ENCODE measurements around the gene CD99L2. TPM values are rescaled to one million over a fixed set of nuclear protein-coding genes. Genes with fewer than 3 reads are reported as not detected.

CD99L2 gene
- total RNA-seq, 1 experiment from 2014 or later, result 7.3 TPM

DNA sequence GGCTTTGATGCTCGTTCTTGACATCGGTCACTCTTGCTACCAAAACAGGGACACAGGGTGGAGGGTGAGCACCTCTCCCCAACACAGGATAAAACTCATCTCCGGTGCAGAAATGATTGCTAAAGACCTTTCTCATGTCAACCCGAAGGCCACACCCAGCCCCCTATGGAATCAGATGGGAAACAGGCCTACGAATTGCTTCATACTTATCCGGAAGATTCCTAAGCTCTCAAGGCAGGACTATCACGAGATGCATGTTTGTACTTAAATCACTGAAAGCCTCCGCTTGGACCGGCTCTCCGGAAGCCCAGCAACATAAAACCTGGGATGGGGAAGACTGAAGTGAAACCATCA, 130.4 kb downstream of the CD99L2 start:
- TF ChIP-seq, protein P1, sequence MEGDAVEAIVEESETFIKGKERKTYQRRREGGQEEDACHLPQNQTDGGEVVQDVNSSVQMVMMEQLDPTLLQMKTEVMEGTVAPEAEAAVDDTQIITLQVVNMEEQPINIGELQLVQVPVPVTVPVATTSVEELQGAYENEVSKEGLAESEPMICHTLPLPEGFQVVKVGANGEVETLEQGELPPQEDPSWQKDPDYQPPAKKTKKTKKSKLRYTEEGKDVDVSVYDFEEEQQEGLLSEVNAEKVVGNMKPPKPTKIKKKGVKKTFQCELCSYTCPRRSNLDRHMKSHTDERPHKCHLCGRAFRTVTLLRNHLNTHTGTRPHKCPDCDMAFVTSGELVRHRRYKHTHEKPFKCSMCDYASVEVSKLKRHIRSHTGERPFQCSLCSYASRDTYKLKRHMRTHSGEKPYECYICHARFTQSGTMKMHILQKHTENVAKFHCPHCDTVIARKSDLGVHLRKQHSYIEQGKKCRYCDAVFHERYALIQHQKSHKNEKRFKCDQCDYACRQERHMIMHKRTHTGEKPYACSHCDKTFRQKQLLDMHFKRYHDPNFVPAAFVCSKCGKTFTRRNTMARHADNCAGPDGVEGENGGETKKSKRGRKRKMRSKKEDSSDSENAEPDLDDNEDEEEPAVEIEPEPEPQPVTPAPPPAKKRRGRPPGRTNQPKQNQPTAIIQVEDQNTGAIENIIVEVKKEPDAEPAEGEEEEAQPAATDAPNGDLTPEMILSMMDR (conservative IDR thresholded peaks at IDR 0.05), result no peak
- no peak overlapping the region for H4K91ac ChIP-seq (ENCODE audit: insufficient read length, low read depth, low read length)
- H3K36me3 Mint-ChIP-seq (ENCODE audit: insufficient read depth in 1 of 3, low read depth in 3 of 3), result peaks cover 2 to 29% (median 8%) of the 10 kb centered on the region in 3 experiments; a peak in 6 of 7 replicates
- H3K27me3 ChIP-seq (ENCODE audit: insufficient read depth, low read length), result no peaks in the 10 kb centered on the region
- no peak overlapping the region for H3K56ac ChIP-seq (ENCODE audit: insufficient read length, low read depth, low read length)
- H3K4me1 Mint-ChIP-seq, result peaks cover 13 to 29% of the 10 kb centered on the region in 2 experiments
- no peaks in the 10 kb centered on the region for H3K79me2 ChIP-seq (ENCODE audit: insufficient read depth, low read length)
- H3K4me1 ChIP-seq (ENCODE audit: insufficient read depth, low read length), result peaks cover 4% of the 10 kb centered on the region; the same call in 1 of the 2 replicates
- H3K9me3 Mint-ChIP-seq, result peaks cover 46 to 61% of the 10 kb centered on the region in 2 experiments
- no peak overlapping the region for H3K4me2 ChIP-seq (ENCODE audit: insufficient read depth, insufficient read length, low read length)
- H3K27ac ChIP-seq (ENCODE audit: insufficient read length, low read depth, low read length), result no peak overlapping the region
- H2BK15ac ChIP-seq (ENCODE audit: low read depth, low read length), result no peak overlapping the region
- H2AK5ac ChIP-seq (ENCODE audit: insufficient read length, low read length), result no peak overlapping the region
- no peaks in the 10 kb centered on the region for H3K79me1 ChIP-seq (ENCODE audit: insufficient read depth, low read depth, low read length, poor library complexity, severe bottlenecking)
- H3K27ac Mint-ChIP-seq, result no peak overlapping the region
- no peak for DNase-seq
- peaks cover 3% of the 10 kb centered on the region for H3K23me2 ChIP-seq (ENCODE audit: insufficient read length, low read depth, low read length, poor library complexity, severe bottlenecking)
- no peak overlapping the region for H4K8ac ChIP-seq (replicated peaks; ENCODE audit: insufficient read length, low read depth, low read length)
- H3K4ac ChIP-seq (ENCODE audit: low read depth, low read length), result no peak overlapping the region
- H3K23ac ChIP-seq (ENCODE audit: insufficient read length, low read depth, low read length), result no peak overlapping the region
- H3K9ac ChIP-seq (ENCODE audit: extremely low read depth, insufficient read length, low read length), result no peak overlapping the region
- no peak overlapping the region for H2BK12ac ChIP-seq (ENCODE audit: insufficient read length, low read depth, low read length)
- H3K18ac ChIP-seq (ENCODE audit: insufficient read length, low read depth, low read length), result no peak overlapping the region
- no peak overlapping the region for H2AFZ ChIP-seq (ENCODE audit: low read length)
- WGBS (ENCODE audit: extremely low coverage, insufficient read length, low lambda C conversion rate), result no CpG with 5 or more reads among the region's 10 CpGs
- H2BK5ac ChIP-seq (ENCODE audit: insufficient read length, low read length), result no peak overlapping the region
- H4K20me1 ChIP-seq (ENCODE audit: control insufficient read depth, insufficient read depth, insufficient read length), result peaks cover 2% of the 10 kb centered on the region
- no peaks in the 10 kb centered on the region for H3K9me3 ChIP-seq (ENCODE audit: control insufficient read depth, low read depth, low read length)
- H3T11ph ChIP-seq (ENCODE audit: low read length), result no peak overlapping the region
- H2BK20ac ChIP-seq (ENCODE audit: low read depth, low read length, poor library complexity, severe bottlenecking), result no peak overlapping the region
- no peak overlapping the region for H4K5ac ChIP-seq (ENCODE audit: insufficient read length, low read depth, low read length)
- no peak overlapping the region for H3K4me3 Mint-ChIP-seq
- no peak overlapping the region for H2BK120ac ChIP-seq (ENCODE audit: low read depth, low read length, poor library complexity, severe bottlenecking)
- H3K14ac ChIP-seq (ENCODE audit: insufficient read depth, low read length), result no peak overlapping the region
- H3K27me3 Mint-ChIP-seq (ENCODE audit: low read depth), result peaks cover 2% of the 10 kb centered on the region
